ENCODE data around the gene GLT8D1.

Gene GLT8D1

DNA sequence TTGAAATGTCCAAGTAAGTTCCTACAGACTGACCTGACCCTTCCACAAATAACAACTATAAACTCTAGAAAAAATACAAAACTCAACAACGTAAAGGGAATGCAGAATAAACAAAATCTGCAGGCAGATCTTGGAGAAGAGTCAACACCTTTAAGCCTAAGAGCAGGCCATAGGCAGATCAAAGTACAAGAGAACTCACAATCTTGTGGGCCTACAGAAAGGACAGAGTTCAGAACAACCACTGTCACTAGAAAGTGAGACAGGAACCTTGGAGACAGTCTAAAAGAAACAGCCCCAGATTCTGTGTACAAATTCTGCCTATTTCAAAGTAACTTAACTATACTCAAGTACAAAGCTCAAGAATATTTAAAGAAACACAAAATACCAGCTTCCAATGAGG is 34.1 kb upstream of the GLT8D1 start:
- H3K27me3 ChIP-seq (ENCODE audit: low read length), result no peaks in the 10 kb centered on the region
- TF ChIP-seq EZH2phosphoT487 (conservative IDR thresholded peaks at IDR 0.05; ENCODE audit: low read length), result no peak
- TF ChIP-seq, protein P1, sequence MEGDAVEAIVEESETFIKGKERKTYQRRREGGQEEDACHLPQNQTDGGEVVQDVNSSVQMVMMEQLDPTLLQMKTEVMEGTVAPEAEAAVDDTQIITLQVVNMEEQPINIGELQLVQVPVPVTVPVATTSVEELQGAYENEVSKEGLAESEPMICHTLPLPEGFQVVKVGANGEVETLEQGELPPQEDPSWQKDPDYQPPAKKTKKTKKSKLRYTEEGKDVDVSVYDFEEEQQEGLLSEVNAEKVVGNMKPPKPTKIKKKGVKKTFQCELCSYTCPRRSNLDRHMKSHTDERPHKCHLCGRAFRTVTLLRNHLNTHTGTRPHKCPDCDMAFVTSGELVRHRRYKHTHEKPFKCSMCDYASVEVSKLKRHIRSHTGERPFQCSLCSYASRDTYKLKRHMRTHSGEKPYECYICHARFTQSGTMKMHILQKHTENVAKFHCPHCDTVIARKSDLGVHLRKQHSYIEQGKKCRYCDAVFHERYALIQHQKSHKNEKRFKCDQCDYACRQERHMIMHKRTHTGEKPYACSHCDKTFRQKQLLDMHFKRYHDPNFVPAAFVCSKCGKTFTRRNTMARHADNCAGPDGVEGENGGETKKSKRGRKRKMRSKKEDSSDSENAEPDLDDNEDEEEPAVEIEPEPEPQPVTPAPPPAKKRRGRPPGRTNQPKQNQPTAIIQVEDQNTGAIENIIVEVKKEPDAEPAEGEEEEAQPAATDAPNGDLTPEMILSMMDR (IDR thresholded peaks at IDR 0.05; ENCODE audit: insufficient read depth, low read length, poor library complexity, severe bottlenecking), result no peak
- H3K9ac ChIP-seq (ENCODE audit: low read length), result no peak overlapping the region
- H3K9me3 ChIP-seq (ENCODE audit: insufficient read depth, low read length), result no peaks in the 10 kb centered on the region
- no peak overlapping the region for H3K4me2 ChIP-seq (ENCODE audit: low read depth, low read length, poor library complexity, severe bottlenecking)
- H3K4me3 ChIP-seq (ENCODE audit: insufficient read depth, low read length, poor library complexity, severe bottlenecking), result no peak overlapping the region
- 0 out of 2 replicates have a peak, but pooled peaks cover 11% of the 10 kb centered on the region for H3K36me3 ChIP-seq (ENCODE audit: low read length)
- no peaks in the 10 kb centered on the region for H3F3A ChIP-seq (ENCODE audit: insufficient read depth)
- H4K20me1 ChIP-seq (ENCODE audit: low read depth, low read length), result no peaks in the 10 kb centered on the region
- H3K9me2 ChIP-seq (replicated peaks; ENCODE audit: insufficient read depth, low read length), result no peaks in the 10 kb centered on the region
- no peak overlapping the region for H2AFZ ChIP-seq (ENCODE audit: low read depth, low read length, severe bottlenecking)
- H3K79me2 ChIP-seq (ENCODE audit: insufficient read depth, low read length), result no peaks in the 10 kb centered on the region
- no peak overlapping the region for H3K27ac ChIP-seq (ENCODE audit: low read depth, low read length)

DNA sequence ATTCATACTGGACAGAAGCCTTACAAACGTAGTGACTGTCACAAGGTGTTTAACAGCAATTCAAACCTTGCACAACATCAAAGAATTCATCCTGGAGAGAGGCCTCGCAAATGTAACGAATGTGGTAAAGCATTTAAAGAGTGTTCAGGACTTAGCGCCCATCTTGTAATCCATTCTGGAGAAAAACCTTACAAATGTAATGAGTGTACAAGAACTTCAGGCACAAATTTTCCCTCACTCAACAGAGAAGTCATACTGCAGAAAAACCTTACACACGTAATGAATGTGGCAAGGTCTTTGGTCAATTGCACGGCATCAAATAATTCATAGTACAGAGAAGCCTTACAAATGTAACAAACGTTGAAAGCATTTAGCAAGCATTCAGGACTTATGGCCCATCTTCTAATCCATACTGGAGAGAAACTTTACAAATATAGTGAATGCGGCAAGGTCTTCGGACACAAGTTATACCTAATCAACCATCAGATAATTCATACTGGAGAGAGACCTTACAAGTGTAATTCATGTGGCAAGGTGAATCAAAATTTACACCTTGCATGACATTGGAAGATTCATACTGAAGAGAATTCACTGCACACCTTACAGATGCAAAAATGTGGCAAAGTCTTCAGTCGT is 27.8 kb upstream of the GLT8D1 start:
- TF ChIP-seq, protein P1 (IDR thresholded peaks at IDR 0.05; ENCODE audit: insufficient read depth, low read length, poor library complexity, severe bottlenecking), result no peak
- TF ChIP-seq EZH2phosphoT487 (conservative IDR thresholded peaks at IDR 0.05; ENCODE audit: low read length), result no peak

DNA sequence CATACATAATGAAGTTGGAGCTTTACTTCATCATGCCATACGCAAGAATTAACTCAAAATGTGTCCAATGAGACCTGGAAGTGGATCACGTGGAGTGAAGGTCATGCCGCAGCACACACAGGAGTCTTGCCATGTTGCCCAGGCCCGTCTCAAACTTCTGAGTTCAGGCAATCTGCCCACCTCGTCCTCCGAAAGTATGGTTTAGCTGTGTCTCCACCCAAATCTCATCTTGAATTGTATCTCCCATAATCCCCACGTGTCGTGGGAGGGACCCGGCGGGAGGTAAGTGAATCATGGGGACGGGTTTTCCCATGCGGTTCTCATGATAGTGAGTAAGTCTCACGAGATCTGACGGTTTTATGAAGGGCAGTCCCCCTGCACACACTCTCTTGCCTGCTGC is 26.0 kb upstream of the GLT8D1 start:
- H3K4me2 ChIP-seq (ENCODE audit: low read depth, low read length, poor library complexity, severe bottlenecking), result no peak overlapping the region
- H3K9me3 ChIP-seq (ENCODE audit: insufficient read depth, low read length), result peaks cover 5% of the 10 kb centered on the region; the same call in 1 of the 2 replicates
- H3K9me2 ChIP-seq (replicated peaks; ENCODE audit: insufficient read depth, low read length), result no peaks in the 10 kb centered on the region
- H4K20me1 ChIP-seq (ENCODE audit: low read depth, low read length), result no peaks in the 10 kb centered on the region
- no peak overlapping the region for H2AFZ ChIP-seq (ENCODE audit: low read depth, low read length, severe bottlenecking)
- H3K27me3 ChIP-seq (ENCODE audit: low read length), result no peaks in the 10 kb centered on the region
- no peak overlapping the region for H3K9ac ChIP-seq (ENCODE audit: low read length)
- H3K79me2 ChIP-seq (ENCODE audit: insufficient read depth, low read length), result no peaks in the 10 kb centered on the region
- no peak for TF ChIP-seq EZH2phosphoT487 (conservative IDR thresholded peaks at IDR 0.05; ENCODE audit: low read length)
- TF ChIP-seq, protein P1 (IDR thresholded peaks at IDR 0.05; ENCODE audit: insufficient read depth, low read length, poor library complexity, severe bottlenecking), result no peak
- H3F3A ChIP-seq (ENCODE audit: insufficient read depth), result no peaks in the 10 kb centered on the region
- H3K4me3 ChIP-seq (ENCODE audit: insufficient read depth, low read length, poor library complexity, severe bottlenecking), result no peak overlapping the region
- H3K27ac ChIP-seq (ENCODE audit: low read depth, low read length), result no peak overlapping the region
- H3K36me3 ChIP-seq (ENCODE audit: low read length), result peaks cover 17% of the 10 kb centered on the region; the same call in 1 of the 2 replicates

More for the DNA sequence above, 27.8 kb upstream of the GLT8D1 start:
- Histone ChIP-seq H3K9me3 (ENCODE audit: insufficient read depth, low read length) (peaks cover 5% of the 10 kb centered on the region; the same call in 1 of the 2 replicates), H3K27ac (ENCODE audit: low read depth, low read length) (no peak overlapping the region), H3F3A (ENCODE audit: insufficient read depth) (no peaks in the 10 kb centered on the region), H3K79me2 (ENCODE audit: insufficient read depth, low read length) (no peaks in the 10 kb centered on the region), H3K9ac (ENCODE audit: low read length) (no peak overlapping the region), H3K36me3 (ENCODE audit: low read length) (peaks cover 17% of the 10 kb centered on the region; the same call in 1 of the 2 replicates), H3K9me2 (replicated peaks; ENCODE audit: insufficient read depth, low read length) (no peaks in the 10 kb centered on the region), H3K27me3 (ENCODE audit: low read length) (no peaks in the 10 kb centered on the region), H4K20me1 (ENCODE audit: low read depth, low read length) (no peaks in the 10 kb centered on the region), H3K4me2 (ENCODE audit: low read depth, low read length, poor library complexity, severe bottlenecking) (no peak overlapping the region), H2AFZ (ENCODE audit: low read depth, low read length, severe bottlenecking) (no peak overlapping the region), H3K4me3 (ENCODE audit: insufficient read depth, low read length, poor library complexity, severe bottlenecking) (no peak overlapping the region)

Data from SU-DHL-6 (cell line).